Pons (tissue), 1 donor: ENCODE results near the gene NDRG2.
A peak's percentile ranks its signal among the peaks of the same experiment; 100 is the strongest.
"Not testable (repeated sequence)": the region's sequence is repeated elsewhere in the genome, so short reads cannot be mapped to it uniquely, and the experiment has no call there.

Experiments
- DNase-seq: peaks from one replicate; pipeline ENCODE4 v3.0.0-alpha.2; 2016; ENCODE audit warnings: low spot score

NDRG2 gene

GRCh38 chr14:21003788-21004346 is 21.0 kb downstream of the NDRG2 start:
- DNase-seq, result no peak

GRCh38 chr14:21001218-21001617 is 23.6 kb downstream of the NDRG2 start:
- no peak for DNase-seq

GRCh38 chr14:20999591-20999990 is 25.3 kb downstream of the NDRG2 start:
- no peak for DNase-seq

- DNase-seq, result no peak
Measured at GRCh38 chr14:20998674-20999366, 26.0 kb downstream of the NDRG2 start, which contains the start of gene SLC39A2. TSS of gene SLC39A2 (plus strand) at chr14:20999293. CDS start at chr14:20999447, 154 bp downstream.

- DNase-seq, result no peak
Measured at GRCh38 chr14:20998139-20998538, 26.7 kb downstream of the NDRG2 start.

- DNase-seq, result no peak
Measured at GRCh38 chr14:20997564-20997963, 27.3 kb downstream of the NDRG2 start.

GRCh38 chr14:20997115-20997514 is 27.7 kb downstream of the NDRG2 start:
- DNase-seq, result no peak

GRCh38 chr14:20996521-20996920 is 28.3 kb downstream of the NDRG2 start:
- DNase-seq, result no peak

GRCh38 chr14:20989787-20990600 is 34.9 kb downstream of the NDRG2 start, which contains the start of gene METTL17:
TSS of gene METTL17 (plus strand) at chr14:20989980. CDS start at chr14:20990003, 23 bp downstream.
- peak; percentile 98 for DNase-seq

GRCh38 chr14:20989471-20989786 is 35.4 kb downstream of the NDRG2 start:
- DNase-seq, result no peak

- DNase-seq, result no peak
Measured at GRCh38 chr14:20988717-20989470, 36.0 kb downstream of the NDRG2 start.

GRCh38 chr14:20986811-20987210 is 38.0 kb downstream of the NDRG2 start:
- no peak for DNase-seq

- DNase-seq, result not testable (repeated sequence)
Measured at GRCh38 chr14:20985650-20986049, 39.2 kb downstream of the NDRG2 start.

GRCh38 chr14:20982646-20983369 is 42.1 kb downstream of the NDRG2 start:
- DNase-seq, result no peak

GRCh38 chr14:20980906-20981305 is 44.0 kb downstream of the NDRG2 start:
- no peak for DNase-seq

GRCh38 chr14:20978687-20979086 is 46.2 kb downstream of the NDRG2 start:
- DNase-seq, result no peak

GRCh38 chr14:20976291-20976690 is 48.6 kb downstream of the NDRG2 start:
- no peak for DNase-seq

GRCh38 chr14:20973501-20973900 is 51.4 kb downstream of the NDRG2 start:
- DNase-seq, result no peak

- DNase-seq, result no peak
Measured at GRCh38 chr14:20971705-20972021, 53.2 kb downstream of the NDRG2 start.

- peak; percentile 76 for DNase-seq
Measured at GRCh38 chr14:20970983-20971704, 53.7 kb downstream of the NDRG2 start.

- no peak for DNase-seq
Measured at GRCh38 chr14:20970647-20970982, 54.2 kb downstream of the NDRG2 start.
